HPDE6-E6E7 (cell line): ENCODE results near the gene GIPR.
A peak's percentile ranks its signal among the peaks of the same experiment; 100 is the strongest.
"Not testable (repeated sequence)": the region's sequence is repeated elsewhere in the genome, so short reads cannot be mapped to it uniquely, and the experiment has no call there.

Experiments
- DNase-seq: peaks from one replicate; pipeline ENCODE4 v3.0.0; 2011; ENCODE audit warnings: missing footprints; ENCODE audit errors: extremely low spot score

The GIPR gene, protein sequence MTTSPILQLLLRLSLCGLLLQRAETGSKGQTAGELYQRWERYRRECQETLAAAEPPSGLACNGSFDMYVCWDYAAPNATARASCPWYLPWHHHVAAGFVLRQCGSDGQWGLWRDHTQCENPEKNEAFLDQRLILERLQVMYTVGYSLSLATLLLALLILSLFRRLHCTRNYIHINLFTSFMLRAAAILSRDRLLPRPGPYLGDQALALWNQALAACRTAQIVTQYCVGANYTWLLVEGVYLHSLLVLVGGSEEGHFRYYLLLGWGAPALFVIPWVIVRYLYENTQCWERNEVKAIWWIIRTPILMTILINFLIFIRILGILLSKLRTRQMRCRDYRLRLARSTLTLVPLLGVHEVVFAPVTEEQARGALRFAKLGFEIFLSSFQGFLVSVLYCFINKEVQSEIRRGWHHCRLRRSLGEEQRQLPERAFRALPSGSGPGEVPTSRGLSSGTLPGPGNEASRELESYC

DNA sequence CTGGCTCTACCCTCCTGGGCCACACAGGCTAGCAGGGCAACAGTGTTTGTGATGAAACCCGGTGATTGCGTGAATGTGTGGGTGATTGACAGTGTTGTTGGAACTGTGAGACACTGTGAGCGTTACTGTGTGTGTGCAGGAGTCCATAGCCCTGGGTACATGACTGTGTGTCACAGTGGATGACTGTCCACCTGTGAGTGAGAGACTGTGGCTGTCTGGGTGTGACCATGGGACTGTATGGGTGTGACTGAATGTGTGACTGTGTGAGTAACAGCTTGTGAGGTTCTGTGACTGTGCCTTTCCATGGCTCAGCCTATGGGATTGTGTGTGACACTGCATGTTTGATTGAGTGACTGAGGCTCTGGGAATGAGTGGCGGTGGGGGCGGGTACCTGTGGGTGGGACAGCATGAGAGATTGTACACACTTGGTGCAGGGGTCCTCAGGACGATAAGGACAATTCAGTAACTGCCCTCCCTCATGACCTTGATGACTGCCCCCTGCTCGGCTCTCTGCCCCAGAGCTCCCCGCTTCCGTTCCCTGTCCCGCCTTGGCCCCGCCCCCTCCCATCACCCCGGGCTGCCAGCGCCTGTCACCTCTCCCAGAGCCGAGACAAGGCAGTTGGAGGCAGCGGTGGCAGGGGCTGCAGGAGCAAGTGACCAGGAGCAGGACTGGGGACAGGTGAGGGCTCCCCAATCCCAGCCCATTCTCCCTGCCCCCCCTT lies at the start of gene GIPR:
Gene GIPR (plus strand): TSS at position 602 of the 722 bp plus-strand sequence. CDS start 1,300 bp downstream, outside the sequence.
- peak; percentile 36 for DNase-seq

DNA sequence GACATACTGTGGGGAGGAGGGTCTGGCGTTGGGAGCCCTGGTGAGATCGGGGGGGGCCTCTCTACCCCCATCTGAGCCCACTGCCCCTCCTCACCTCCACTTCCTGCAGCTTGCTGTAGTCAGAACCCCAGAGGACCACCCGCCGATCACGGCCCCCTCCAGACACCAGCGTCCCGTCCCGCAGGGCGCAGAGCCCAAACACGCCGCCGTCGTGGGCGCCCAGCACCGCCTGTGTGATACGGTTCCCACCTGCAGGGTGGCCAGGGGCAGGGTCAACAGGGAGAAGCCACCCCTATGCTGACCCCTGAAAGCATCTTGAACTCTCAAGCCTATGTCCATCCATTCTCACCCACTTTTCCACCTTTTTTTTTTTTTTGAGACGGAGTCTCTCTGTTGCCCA lies 46.6 kb upstream of the GIPR start:
- DNase-seq = no peak

DNA sequence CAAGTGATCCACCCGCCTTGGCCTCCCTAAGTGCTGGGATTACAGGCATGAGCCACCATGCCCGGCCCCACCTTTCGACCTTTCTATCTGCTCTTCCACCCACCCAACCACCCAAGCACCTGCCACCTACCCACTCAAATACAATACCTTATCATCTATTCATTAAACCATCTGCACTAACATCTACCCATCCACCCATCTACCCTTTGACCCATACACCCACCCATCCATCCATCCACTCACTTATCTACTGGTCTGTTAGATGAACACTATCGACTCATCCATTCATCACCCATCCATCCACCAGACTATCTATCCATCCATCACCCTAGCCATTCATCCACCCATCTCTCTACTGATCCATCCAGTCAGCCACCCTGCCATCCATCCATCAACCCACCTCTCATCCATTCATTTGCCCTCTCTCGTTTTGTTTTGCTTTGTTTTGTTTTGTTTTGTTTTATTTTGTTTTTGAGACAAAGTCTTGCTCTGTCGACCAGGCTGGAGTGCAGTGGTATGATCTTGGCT lies 46.0 kb upstream of the GIPR start:
- DNase-seq = no peak

DNA sequence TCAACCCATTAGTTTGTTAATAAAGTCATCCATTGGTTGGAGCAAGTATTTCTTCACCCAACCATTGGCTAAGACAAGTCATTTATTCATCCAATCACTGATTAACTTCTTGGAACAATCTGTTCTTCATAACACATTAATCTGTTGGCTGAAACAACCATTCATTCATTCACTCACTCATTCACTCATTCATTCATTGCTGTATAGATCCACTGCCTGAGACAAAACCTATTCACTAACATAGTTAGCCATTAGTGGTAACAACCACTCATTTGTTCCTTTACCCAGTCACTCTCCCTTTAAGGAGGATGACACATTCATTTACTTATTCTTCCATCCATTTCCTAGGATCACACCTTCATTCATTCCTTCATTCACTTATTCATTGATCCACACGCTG lies 44.0 kb upstream of the GIPR start:
- DNase-seq = no peak

DNA sequence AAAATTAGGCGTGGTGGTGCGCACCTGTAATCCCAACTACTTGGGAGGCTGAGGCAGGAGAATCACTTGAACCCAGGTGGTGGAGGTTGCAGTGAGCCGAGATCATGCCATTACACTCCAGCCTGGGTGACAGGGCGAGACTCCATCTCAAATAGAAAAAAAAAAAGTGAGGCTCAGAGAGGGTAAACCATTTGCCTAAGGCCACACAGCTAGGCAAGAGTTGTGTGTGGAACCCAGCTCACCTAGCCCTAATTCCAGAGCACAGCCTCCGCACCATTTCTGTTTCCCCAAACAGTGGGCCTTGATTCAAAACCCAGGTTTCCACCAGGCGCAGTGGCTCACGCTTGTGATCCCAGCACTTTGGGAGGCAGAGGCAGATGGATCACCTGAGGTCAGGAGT lies 39.8 kb upstream of the GIPR start:
- not testable (repeated sequence) for DNase-seq

DNA sequence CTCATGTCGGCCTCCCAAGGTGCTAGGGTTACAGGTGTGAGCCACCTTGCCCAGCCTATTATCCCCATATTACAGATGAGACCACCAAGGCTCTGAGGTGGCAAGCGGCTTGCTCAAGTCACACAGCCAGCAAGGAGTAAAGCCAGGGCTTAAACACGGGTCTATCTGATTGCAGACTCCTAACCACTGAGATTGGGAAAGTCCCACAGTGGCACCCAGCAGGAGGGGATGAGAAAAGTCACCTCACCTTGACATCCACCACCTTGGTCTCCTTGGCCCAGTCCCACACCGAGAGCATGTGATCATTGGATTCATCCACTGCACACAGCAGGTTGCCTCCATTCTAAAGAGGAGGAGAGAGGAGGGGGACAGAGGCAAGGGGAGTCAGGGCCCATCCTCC lies 38.3 kb upstream of the GIPR start:
- no peak for DNase-seq

DNA sequence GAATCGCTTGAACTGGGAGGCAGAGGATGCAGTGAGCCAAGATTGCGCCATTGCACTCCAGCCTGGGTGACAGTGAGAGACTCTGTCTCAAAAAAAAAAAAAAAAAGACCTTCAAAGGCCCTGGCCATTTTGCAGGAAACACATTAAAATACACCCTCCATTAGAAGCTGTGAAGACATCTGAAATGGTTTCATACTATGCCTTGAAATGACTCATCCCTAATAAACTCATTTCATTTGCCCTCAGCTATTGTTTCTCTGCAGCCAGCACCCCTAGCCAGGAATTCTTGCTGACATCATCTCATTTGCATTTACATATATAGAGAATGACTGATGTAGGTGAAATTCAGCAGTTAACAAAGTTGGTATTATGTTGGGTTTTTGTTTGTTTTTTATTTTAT lies 37.6 kb upstream of the GIPR start:
- DNase-seq = peak; percentile 90

DNA sequence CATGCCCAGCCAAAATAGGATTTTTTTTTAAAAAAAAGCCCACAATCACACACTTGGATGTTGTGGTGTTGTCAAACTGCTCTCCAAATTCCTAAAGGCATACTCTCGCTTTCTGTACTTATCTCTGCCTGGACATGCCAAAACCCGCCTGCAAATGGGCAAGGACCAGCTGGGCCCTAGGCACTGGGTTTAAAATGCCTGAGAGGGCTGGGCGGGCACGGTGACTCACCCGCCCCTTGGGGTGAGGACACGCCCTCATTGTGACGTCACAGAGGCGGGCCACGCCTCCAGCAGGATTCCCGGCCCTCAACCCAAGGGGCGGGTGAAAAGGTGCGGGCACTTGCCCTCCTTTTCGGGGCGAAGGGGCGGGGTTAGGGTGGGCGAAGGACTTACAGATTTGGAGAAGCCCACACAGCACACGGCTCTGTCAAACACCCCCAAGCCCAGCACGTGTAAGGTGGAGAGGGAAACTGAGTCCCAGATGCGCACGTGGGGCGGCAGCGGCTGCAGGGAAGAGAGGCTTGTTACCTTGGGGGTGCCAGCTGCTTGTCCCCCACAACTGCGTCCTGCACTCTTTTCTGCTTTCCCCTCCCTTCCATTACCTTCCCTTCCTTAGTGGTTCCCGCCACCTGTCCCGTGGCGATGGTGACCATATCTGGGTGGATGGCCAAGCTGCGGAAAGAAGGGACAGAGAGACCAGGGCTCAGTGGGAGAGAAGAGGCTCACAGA lies 35.4 kb upstream of the GIPR start:
- DNase-seq = peak; percentile 98

DNA sequence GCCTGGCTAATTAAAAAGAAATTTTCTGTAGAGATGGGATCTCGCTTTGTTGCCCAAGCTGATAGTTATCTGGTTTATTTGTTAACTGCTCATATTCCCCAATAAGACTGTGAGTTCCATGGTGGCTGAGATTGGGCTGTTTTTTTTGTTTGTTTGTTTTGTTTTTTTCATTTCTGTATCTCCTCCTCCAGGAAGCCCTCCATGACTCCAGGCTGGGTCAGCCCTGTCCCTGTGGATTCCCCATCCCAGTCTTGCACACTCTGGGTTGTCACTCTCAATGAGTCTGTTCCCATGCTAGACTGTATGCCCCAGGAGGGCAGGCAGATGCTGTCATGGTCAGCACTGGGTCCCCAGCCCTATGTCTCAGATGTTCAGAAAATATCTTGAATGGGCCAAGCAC lies 31.7 kb upstream of the GIPR start:
- no peak for DNase-seq

DNA sequence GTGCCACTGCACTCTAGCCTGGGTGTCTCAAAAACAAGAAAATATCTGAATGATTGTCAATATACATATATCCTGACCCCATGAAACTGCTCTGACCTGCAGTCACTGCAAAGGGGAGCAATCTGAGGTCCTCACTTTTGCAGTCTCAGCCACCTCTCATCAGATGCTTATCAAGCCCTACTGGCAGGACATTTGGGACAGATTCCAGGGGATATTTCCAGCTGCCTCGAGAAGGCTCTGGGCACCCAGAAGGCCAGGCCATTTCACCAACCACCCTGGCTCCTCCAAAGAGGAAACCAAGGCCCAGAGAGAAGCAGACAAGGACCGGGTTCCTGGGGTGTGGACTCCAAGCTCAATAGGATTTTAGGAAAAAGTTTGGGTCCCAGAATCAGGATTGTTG lies 31.1 kb upstream of the GIPR start:
- no peak for DNase-seq

DNA sequence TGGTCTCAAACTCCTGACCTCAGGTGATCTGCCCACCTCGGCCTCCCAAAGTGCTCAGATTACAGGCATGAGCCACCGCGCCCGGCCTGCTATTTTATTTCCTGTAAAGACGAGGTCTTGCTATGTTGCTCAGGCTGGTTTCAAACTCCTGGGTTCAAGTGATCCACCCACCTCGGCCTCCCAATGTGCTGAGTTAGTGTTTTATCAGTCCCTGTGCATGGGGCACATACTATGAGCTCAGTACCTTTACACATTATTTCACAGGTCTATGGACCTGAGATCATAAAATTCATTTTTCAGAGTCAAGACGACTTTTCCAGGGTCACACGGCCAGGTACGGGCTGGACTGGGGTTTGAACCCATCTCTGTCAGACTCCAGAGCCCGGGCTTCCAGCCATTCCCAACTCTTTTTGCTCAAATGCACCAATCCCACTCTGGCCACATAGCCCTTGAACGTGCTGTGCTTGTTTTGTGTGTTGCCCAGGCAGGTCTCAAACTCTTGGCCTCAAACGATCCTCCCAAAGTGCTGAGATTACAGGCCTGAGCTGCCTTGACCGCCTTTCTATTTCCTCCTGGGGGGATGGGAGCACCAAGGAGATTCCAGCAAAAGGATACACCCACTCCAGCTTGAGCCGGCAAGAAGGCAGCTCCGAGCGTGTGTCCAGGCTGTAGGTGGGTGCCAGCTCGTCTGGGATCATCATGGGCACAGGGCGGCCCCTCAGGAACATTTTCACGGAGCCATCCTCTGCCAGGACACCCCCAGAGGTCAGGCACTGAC lies 29.9 kb upstream of the GIPR start:
- no peak for DNase-seq

DNA sequence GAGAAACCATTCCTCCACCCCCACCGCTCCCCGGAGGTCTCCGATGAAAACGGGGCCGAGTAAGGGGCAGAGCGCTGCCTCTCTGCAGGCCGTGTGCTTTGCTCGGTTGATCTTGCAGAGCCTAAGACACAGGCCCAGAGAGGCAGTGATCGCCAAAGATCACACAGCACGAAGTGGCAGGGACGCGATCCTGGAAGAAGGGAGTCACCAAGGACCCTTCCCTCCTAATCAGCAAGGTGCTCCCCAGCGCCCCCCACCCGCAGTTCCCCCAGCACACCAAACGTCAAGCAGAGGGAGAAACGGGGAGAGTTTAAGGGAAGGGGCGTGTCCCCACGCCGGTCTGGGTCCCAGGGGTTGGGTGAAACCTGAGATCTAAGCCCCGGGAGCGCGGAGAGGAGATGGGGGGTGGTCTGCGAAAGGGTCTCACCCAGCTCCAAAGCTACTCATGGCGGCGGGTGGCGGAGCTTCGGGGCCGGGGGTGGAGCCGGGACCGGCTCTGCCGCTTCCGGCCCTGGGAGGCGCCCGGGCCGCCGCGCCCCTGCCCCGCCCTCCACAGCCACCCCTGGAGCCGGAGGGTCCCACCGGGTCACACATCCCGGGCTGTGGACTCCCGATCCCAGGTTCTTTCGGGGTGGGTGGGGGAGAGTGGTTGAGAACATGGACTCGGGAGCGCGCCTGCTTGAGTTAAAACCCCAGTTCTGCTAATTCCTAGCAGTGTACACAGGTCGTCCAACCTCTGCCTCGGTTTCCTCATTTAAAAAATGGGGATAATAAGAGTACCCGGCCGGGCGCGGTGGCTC lies 28.9 kb upstream of the GIPR start, which contains the start of gene EML2:
Gene EML2 (minus strand): TSS at position 468 of the 800 bp plus-strand sequence. CDS start 21 bp downstream, at position 447.
- no peak for DNase-seq

DNA sequence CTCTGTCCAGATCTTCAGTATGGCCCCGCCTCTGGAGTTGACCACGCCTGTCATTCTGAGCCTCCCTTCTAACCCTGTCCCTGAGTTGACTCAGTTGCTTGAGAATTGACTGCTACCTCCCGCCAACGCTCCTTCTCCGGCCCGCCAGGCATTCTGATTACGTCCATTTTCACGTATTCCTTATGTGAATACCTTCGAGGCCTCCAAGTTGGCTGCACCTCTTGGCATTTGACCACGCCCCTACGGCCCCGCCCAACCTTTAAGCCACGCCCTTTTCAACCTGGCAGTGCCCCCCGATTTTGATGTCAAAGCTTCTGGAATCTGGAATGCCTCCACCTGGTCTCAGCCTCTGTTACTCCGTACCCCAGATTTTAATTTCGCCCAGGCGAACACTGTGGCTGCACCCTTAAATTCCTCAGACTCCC lies 27.2 kb upstream of the GIPR start:
- no peak for DNase-seq

DNA sequence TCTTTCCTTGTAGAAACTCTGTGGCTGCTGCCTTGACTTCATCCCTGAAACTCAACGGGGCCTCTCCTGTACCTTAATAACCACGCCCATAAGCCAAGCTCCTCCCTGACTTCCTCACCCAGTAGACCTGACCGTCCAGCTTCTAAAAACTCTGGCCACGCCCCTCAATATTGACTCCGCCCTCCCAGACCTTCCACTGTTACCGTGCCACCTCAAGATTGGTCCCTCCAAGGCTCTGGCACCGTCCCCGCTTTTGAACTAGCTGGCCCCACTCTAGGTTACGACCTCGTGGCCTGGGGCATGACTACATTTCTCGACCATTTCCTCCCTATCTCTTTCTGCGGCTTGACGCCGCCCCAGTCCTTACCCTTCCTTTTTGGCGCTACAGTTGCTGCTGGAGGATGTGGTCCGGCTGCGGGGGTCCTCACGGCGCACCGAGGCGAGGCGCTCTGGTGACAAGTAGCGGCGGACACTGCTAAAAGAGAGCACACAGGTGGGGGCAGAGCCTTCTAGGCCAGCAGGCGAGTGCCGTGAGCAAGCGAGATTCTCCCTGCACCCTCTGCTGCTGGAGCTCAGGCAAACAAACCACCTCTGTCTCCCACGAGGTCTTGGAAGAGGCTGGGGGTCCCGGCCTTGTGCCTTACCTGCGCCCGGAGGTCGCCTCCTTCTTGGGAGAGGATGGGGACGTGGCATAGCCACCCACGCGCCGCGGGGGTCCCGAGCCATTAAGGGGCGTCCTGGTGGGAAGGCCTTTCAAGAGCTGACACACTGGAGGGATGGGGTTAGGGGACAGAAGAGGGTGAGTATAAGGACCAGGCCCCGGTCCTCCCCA lies 26.5 kb upstream of the GIPR start:
- DNase-seq = peak; percentile 95

DNA sequence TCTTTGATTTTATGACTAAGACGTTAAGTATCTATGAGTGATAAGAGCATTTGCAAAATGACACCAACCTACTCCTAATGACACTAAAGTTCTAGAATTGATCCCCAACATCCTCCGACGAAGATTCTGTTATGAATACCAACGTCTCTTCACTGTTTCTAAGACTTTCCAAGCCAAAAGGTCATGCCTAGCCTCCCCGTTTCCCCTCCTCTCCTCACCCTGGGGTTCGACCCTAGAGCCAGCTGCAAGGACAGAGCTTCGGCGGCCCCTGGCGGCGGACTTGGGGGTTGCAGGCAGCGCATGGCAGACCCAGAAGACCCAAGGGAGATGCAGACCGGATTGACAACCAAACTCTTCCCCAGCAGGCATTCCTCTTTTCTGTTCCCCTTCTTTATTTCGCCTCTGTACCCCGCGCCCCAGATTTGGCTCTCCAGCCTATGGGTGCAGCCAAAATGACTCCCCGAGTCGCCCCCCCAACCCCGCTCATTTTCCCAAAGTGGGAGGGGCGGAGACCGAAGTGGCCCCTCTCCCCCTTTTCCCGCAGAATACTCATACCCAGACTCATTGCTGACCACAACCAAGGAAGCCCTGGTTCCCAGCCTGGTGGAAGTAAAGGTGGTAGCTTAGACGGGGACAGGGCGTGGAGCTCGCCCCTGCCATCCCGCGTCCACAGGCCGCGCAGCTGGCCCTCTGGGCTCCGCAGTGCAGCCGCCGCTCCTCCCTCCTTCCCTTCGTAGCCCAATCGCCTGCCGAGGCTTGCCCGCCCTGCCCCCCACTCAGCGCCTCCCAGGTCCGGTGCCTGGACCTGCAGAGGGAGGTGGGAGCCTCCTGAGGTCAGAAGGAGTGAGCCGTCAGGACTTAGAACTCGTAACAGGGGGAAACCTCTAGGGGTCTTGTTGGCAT lies 24.7 kb upstream of the GIPR start:
- no peak for DNase-seq

DNA sequence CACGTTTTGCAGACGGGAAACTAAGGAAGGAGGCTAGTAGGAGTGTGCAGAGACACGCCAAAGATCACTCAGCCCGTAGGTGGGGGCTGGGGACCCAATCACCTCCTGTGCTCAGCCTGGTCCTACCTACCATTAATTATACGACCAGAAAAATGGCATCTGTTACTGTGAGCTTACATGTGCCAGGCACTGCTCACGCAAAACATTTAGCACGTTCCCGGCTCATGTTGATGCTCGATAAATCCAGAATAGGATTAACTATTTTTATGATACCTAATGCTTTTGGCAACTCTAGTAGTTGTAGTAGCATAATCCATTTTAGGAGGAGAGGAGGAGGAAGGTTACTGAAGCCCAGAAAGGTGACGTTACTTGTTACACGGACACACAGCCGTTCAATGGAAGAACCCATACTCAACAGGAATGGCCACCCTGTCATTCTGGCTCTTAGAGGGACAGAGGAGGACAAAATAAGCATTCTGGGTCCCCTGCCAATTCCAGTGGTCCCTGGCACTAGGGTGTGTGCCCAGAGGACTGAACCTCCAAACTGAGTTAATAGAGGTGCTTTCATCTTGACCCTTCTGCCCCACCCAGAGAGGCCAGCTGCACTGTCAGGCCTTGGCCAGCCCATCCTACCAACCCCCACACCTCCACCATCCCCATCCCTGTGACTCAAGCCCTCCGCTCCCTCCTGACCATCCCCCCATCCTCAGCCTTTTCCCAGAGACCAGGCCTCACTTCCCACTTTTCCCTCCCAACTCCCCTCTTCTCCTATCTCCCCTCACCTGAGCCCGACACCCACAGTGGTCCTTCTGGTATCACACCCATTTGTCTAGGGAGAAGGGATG lies 23.9 kb upstream of the GIPR start:
- DNase-seq = no peak

DNA sequence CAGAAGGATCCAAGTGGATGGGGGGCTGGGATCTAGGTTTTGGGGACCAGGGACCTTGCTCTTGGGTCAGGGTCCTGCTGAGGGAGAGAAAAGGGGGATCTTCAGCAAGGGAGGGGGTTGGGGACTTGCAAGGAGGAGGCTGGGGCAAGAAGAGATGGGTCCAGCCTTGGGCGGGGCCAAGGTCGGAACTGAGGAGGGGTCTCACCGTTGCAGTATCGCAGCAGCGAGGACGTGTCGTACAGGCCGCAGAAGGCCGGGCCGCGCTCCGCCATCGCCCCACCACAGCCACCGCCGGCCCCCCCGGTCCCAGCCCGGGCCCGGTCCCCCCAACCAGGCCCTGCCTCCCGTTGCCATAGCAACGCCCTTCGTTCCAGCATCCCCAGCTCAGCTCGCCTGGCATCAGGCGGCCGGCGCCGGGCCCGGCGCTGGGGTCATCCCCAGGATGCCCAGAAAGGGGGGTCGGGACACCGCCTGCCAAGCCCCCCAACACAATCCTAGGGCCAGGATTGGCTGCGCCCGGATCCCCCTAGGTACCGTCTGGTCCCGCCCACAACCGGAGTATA lies 22.9 kb upstream of the GIPR start:
- DNase-seq = no peak
